PC-3 (cell line): ENCODE results near the gene BCAR1. TPM values are rescaled to one million over a fixed set of nuclear protein-coding genes. Genes with fewer than 3 reads are reported as not detected.
"Not testable (repeated sequence)": the region's sequence is repeated elsewhere in the genome, so short reads cannot be mapped to it uniquely, and the experiment has no call there.

ENCODE experiments used
- ATAC-seq: fragments of 200-7000 bp; cut with Tn5 transposase; 2 replicates; pipeline ENCODE4 v1.9.1; 2020; ENCODE audit warnings: mild to moderate bottlenecking, moderate library complexity
- BruUV-seq: library from RNA; stranded (reverse); fragments of 400-500 nt; replicated peaks from 2 replicates; lab custom pipeline; 2021; lab: Mats Ljungman, UMichigan
- CTCF ChIA-PET: fragments of 300-600 bp; sonication (Branson Sonifier 250); formaldehyde crosslinking; loops from one replicate; lab custom pipeline; 2022; ENCODE audit warnings: antibody characterized with exemption; lab: Charles Lee
- POLR2A ChIA-PET: fragments of 300-600 bp; sonication (Branson Sonifier 250); formaldehyde crosslinking; loops from one replicate; lab custom pipeline; 2022; ENCODE audit warnings: antibody characterized with exemption; ENCODE audit not compliant: unreplicated experiment; lab: Charles Lee
- DNase-seq: peaks from one replicate; pipeline ENCODE4 v3.0.0-alpha.2; 2015
- H2AFZ ChIP-seq: fragments of 300-600 bp; sonication (generic); 2 replicates; pipeline ENCODE4 v1.6.0; 2016; ENCODE audit warnings: antibody characterized with exemption, low read length
- H3F3A ChIP-seq: fragments of 300-600 bp; sonication (generic); one replicate; pipeline ENCODE4 v1.6.0; 2017; ENCODE audit warnings: antibody characterized with exemption, low read length, control low read depth, mild to moderate bottlenecking; ENCODE audit not compliant: unreplicated experiment
- H3K27ac ChIP-seq: fragments of 300-600 bp; sonication (generic); 2 replicates; pipeline ENCODE4 v1.5.1; 2016; ENCODE audit warnings: mild to moderate bottlenecking, low read length
- H3K27me3 ChIP-seq: fragments of 300-600 bp; sonication (generic); 2 replicates; pipeline ENCODE4 v1.6.1; 2016; ENCODE audit warnings: low read length, mixed read lengths
- H3K36me3 ChIP-seq: fragments of 300-600 bp; sonication (generic); 2 replicates; pipeline ENCODE4 v1.6.1; 2016; ENCODE audit warnings: low read depth, mixed run types, low read length, mixed read lengths
- H3K4me1 ChIP-seq: fragments of 300-600 bp; sonication (generic); 2 replicates; pipeline ENCODE4 v1.5.1; 2016; ENCODE audit warnings: low read length; ENCODE audit not compliant: insufficient read depth
- H3K4me2 ChIP-seq: fragments of 300-600 bp; sonication (generic); 2 replicates; pipeline ENCODE4 v1.6.0; 2016; ENCODE audit warnings: low read length
- H3K4me3 ChIP-seq: fragments of 300-600 bp; sonication (generic); 2 replicates; pipeline ENCODE4 v1.5.1; 2016; ENCODE audit warnings: mild to moderate bottlenecking, low read length, mixed read lengths
- H3K79me2 ChIP-seq: fragments of 300-600 bp; sonication (generic); 2 replicates; pipeline ENCODE4 v1.6.1; 2017; ENCODE audit warnings: low read length, mixed read lengths
- H3K9ac ChIP-seq: fragments of 300-600 bp; sonication (generic); 2 replicates; pipeline ENCODE4 v1.6.0; 2016; ENCODE audit warnings: mild to moderate bottlenecking, low read length
- H3K9me2 ChIP-seq: fragments of 300-600 bp; sonication (generic); replicated peaks from 2 replicates; pipeline ENCODE4 v1.6.1; 2016; ENCODE audit warnings: mixed run types, low read length, mixed read lengths
- H3K9me3 ChIP-seq: fragments of 300-600 bp; sonication (generic); 2 replicates; pipeline ENCODE4 v1.6.1; 2016; ENCODE audit warnings: low read length, mixed read lengths
- H4K20me1 ChIP-seq: fragments of 300-600 bp; sonication (generic); 2 replicates; pipeline ENCODE4 v1.6.1; 2016; ENCODE audit warnings: low read length, mixed read lengths
- CTCF ChIP-seq: fragments of 300-600 bp; sonication (generic); conservative IDR thresholded peaks from 2 replicates; pipeline ENCODE4 v1.5.1; 2017; ENCODE audit warnings: antibody characterized with exemption, low read depth, mild to moderate bottlenecking, low read length
- EZH2 ChIP-seq: fragments of 300-600 bp; sonication (generic); IDR thresholded peaks from one replicate; pipeline ENCODE4 v1.6.1; 2017; ENCODE audit warnings: antibody characterized with exemption, mild to moderate bottlenecking, low read length; ENCODE audit not compliant: unreplicated experiment
- EZH2phosphoT487 ChIP-seq: fragments of 300-600 bp; sonication (generic); IDR thresholded peaks from 2 replicates; pipeline ENCODE4 v1.6.1; 2018; ENCODE audit warnings: mild to moderate bottlenecking, antibody characterized with exemption, low read length, borderline replicate concordance
- intact Hi-C: fragments of 100-400 bp; cut with micrococcal nuclease; formaldehyde crosslinking; loops from 2 replicates; pipeline ENCODE4 v1.9.0; 2023
- total RNA-seq: library from RNA; depleted of rRNA; stranded (reverse); fragments of >200 nt; gene quantifications from 2 replicates; pipeline ENCODE4 v1.2.3, GENCODE V29; 2014

The BCAR1 gene
- total RNA-seq, 1 experiment from 2014 or later: 49.3 TPM

- peaks cover 7% of the 10 kb centered on the region; the same call in 1 of the 2 replicates for H3K36me3 ChIP-seq
- no peaks in the 10 kb centered on the region for H3K27me3 ChIP-seq
- no peak overlapping the region for H3K9ac ChIP-seq
- no peak overlapping the region for H3K4me2 ChIP-seq
- no peaks in the 10 kb centered on the region for H3K9me2 ChIP-seq
- ChIA-PET POLR2A (no interaction called here), CTCF (no interaction called here)
- H3K27ac ChIP-seq: no peak overlapping the region
- ATAC-seq (no peak), DNase-seq (no peak)
- no TSS peak for BruUV-seq
- H3K79me2 ChIP-seq: peaks cover 81% of the 10 kb centered on the region
- peaks cover 30% of the 10 kb centered on the region for H3K4me1 ChIP-seq
- no peak overlapping the region for H3K4me3 ChIP-seq
- no peaks in the 10 kb centered on the region for H3K9me3 ChIP-seq
- TF ChIP-seq EZH2 (no peak), CTCF (no peak), EZH2phosphoT487 (no peak)
- no peaks in the 10 kb centered on the region for H3F3A ChIP-seq
- H4K20me1 ChIP-seq: no peaks in the 10 kb centered on the region
- no peak overlapping the region for H2AFZ ChIP-seq
- intact Hi-C loops: no loop called here
Observed at GRCh38 chr16:75241412-75241811, 10.0 kb downstream of the BCAR1 start.

- H2AFZ ChIP-seq, H3K9ac ChIP-seq, H3K36me3 ChIP-seq, H3K9me3 ChIP-seq, H3K4me2 ChIP-seq, POLR2A ChIA-PET, H3K27ac ChIP-seq, H3K27me3 ChIP-seq, BruUV-seq, ATAC-seq, DNase-seq, intact Hi-C loops, H3K9me2 ChIP-seq, H3F3A ChIP-seq, CTCF ChIA-PET, H4K20me1 ChIP-seq, H3K4me3 ChIP-seq: not testable (repeated sequence)
- Histone ChIP-seq H3K4me1 (peaks cover 22% of the 10 kb centered on the region), H3K79me2 (peaks cover 76% of the 10 kb centered on the region)
Observed at GRCh38 chr16:75240633-75241032, 10.8 kb downstream of the BCAR1 start.

GRCh38 chr16:75239542-75240122 lies 11.8 kb downstream of the BCAR1 start:
- no peak overlapping the region for H3K4me2 ChIP-seq
- no peaks in the 10 kb centered on the region for H3K9me2 ChIP-seq
- TF ChIP-seq EZH2phosphoT487: no peak
- TF ChIP-seq EZH2: no peak
- no peak for TF ChIP-seq CTCF
- ChIA-PET CTCF (no interaction called here), POLR2A (no interaction called here)
- H2AFZ ChIP-seq: no peak overlapping the region
- no peaks in the 10 kb centered on the region for H3F3A ChIP-seq
- H3K36me3 ChIP-seq: peaks cover 7% of the 10 kb centered on the region; the same call in 1 of the 2 replicates
- H3K9me3 ChIP-seq: no peaks in the 10 kb centered on the region
- intact Hi-C loops: no loop called here
- no peaks in the 10 kb centered on the region for H3K27me3 ChIP-seq
- H4K20me1 ChIP-seq: no peaks in the 10 kb centered on the region
- no peak overlapping the region for H3K27ac ChIP-seq
- BruUV-seq: no TSS peak
- H3K79me2 ChIP-seq: peaks cover 72% of the 10 kb centered on the region
- no peak for ATAC-seq
- H3K4me3 ChIP-seq: no peak overlapping the region
- no peak for DNase-seq
- H3K4me1 ChIP-seq: peaks cover 14% of the 10 kb centered on the region
- H3K9ac ChIP-seq: no peak overlapping the region
